GM23338 (cell line): ENCODE data around the gene LRRC8E. TPM values are rescaled to one million over a fixed set of nuclear protein-coding genes. Genes with fewer than 3 reads are reported as not detected.

ENCODE experiments used
- ATAC-seq: fragments of 200-7000 bp; cut with Tn5 transposase; 3 replicates; pipeline ENCODE4 v1.9.1; 2020
- DNase-seq: peaks from one replicate; pipeline ENCODE4 v3.0.0-alpha.2; 2015; ENCODE audit warnings: low spot score
- H2AFZ ChIP-seq: fragments of 200-600 bp; sonication (generic); 2 replicates; pipeline ENCODE4 v1.8.0; 2016; ENCODE audit warnings: antibody characterized with exemption, mild to moderate bottlenecking, moderate library complexity
- H3F3A ChIP-seq: fragments of 200-600 bp; sonication (generic); replicated peaks from 2 replicates; pipeline ENCODE4 v1.8.0; 2017; ENCODE audit warnings: antibody characterized with exemption, mixed run types, low read depth
- H3K27ac ChIP-seq: fragments of 200-600 bp; sonication (generic); 2 replicates; pipeline ENCODE4 v1.6.1; 2016; ENCODE audit warnings: low read depth
- H3K27me3 ChIP-seq: fragments of 200-600 bp; sonication (generic); 2 replicates; pipeline ENCODE4 v1.8.0; 2016; ENCODE audit warnings: mild to moderate bottlenecking, mixed run types, moderate library complexity; ENCODE audit not compliant: insufficient read depth
- H3K36me3 ChIP-seq: fragments of 200-600 bp; sonication (generic); 2 replicates; pipeline ENCODE4 v1.8.0; 2016; ENCODE audit warnings: mild to moderate bottlenecking; ENCODE audit not compliant: insufficient read depth
- H3K4me1 ChIP-seq: fragments of 200-600 bp; sonication (generic); 2 replicates; pipeline ENCODE4 v1.8.0; 2016; ENCODE audit warnings: mild to moderate bottlenecking, moderate library complexity; ENCODE audit not compliant: insufficient read depth
- H3K4me2 ChIP-seq: fragments of 200-600 bp; sonication (generic); 2 replicates; pipeline ENCODE4 v1.7.1; 2017; ENCODE audit warnings: mixed run types
- H3K4me3 ChIP-seq: fragments of 200-600 bp; sonication (generic); 2 replicates; pipeline ENCODE4 v1.6.1; 2016; ENCODE audit warnings: mixed run types
- H3K79me2 ChIP-seq: fragments of 200-600 bp; sonication (generic); replicated peaks from 2 replicates; pipeline ENCODE4 v1.8.0; 2017; ENCODE audit warnings: mild to moderate bottlenecking; ENCODE audit not compliant: insufficient read depth
- H3K9me2 ChIP-seq: fragments of 200-600 bp; sonication (generic); 2 replicates; pipeline ENCODE4 v1.8.0; 2017; ENCODE audit not compliant: insufficient read depth
- H4K20me1 ChIP-seq: fragments of 200-600 bp; sonication (generic); replicated peaks from 2 replicates; pipeline ENCODE4 v1.8.0; 2017; ENCODE audit warnings: mild to moderate bottlenecking; ENCODE audit not compliant: insufficient read depth
- H3K27ac Mint-ChIP-seq: 2 replicates; pipeline ENCODE4 v1.8.0; 2020; ENCODE audit warnings: inconsistent platforms, mild to moderate bottlenecking, moderate library complexity, mixed read lengths
- H3K27me3 Mint-ChIP-seq: 3 replicates; pipeline ENCODE4 v1.8.0; 2022; ENCODE audit warnings: low read depth, mild to moderate bottlenecking, moderate library complexity, mixed read lengths, inconsistent platforms; ENCODE audit not compliant: insufficient read depth, poor library complexity
- H3K36me3 Mint-ChIP-seq: 3 replicates; pipeline ENCODE4 v1.8.0; 2021; ENCODE audit warnings: low read depth, mild to moderate bottlenecking, inconsistent platforms, moderate library complexity, mixed read lengths
- H3K4me1 Mint-ChIP-seq: 3 replicates; pipeline ENCODE4 v1.8.0; 2020; ENCODE audit warnings: mild to moderate bottlenecking, inconsistent platforms, mixed read lengths
- H3K4me3 Mint-ChIP-seq: 3 replicates; pipeline ENCODE4 v1.8.0; 2021; ENCODE audit warnings: moderate library complexity, mild to moderate bottlenecking, inconsistent platforms, mixed read lengths
- H3K9me3 Mint-ChIP-seq: 3 replicates; pipeline ENCODE4 v1.8.0; 2020; ENCODE audit warnings: moderate library complexity, mild to moderate bottlenecking, inconsistent platforms, mixed read lengths
- CREB1 ChIP-seq: fragments of 250-450 bp; sonication (Bioruptor Pico); IDR thresholded peaks from 2 replicates; pipeline ENCODE4 v1.5.0; 2020; ENCODE audit warnings: low read depth, mild to moderate bottlenecking, moderate library complexity
- CTCF ChIP-seq, 2 experiments: fragments of 200-600 bp in 1 of 2; sonication (generic) in 1 of 2; conservative IDR thresholded peaks; 2 replicates each; pipeline versions ENCODE4 v1.5.1 to v1.6.1; 2016 to 2017; ENCODE audit warnings: antibody characterized with exemption in 2 of 2, low read depth in 2 of 2, mild to moderate bottlenecking in 2 of 2, moderate library complexity in 1 of 2
- EZH2 ChIP-seq: fragments of 200-600 bp; sonication (generic); IDR thresholded peaks from one replicate; pipeline ENCODE4 v1.8.0; 2017; ENCODE audit warnings: antibody characterized with exemption, mild to moderate bottlenecking, low read depth; ENCODE audit not compliant: unreplicated experiment
- EZH2phosphoT487 ChIP-seq: fragments of 200-600 bp; sonication (generic); IDR thresholded peaks from one replicate; pipeline ENCODE4 v1.8.1; 2018; ENCODE audit warnings: antibody characterized with exemption; ENCODE audit not compliant: unreplicated experiment
- JUNB ChIP-seq: IDR thresholded peaks from one replicate; pipeline ENCODE4 v1.6.1; 2016; ENCODE audit warnings: antibody characterized with exemption; ENCODE audit not compliant: unreplicated experiment
- NANOG ChIP-seq: IDR thresholded peaks from 2 replicates; pipeline ENCODE4 v1.6.1; 2016; ENCODE audit warnings: antibody characterized with exemption, borderline replicate concordance
- ZNF114 ChIP-seq: fragments of 250-450 bp; sonication (Bioruptor Pico); IDR thresholded peaks from 2 replicates; pipeline ENCODE4 v1.5.0; 2020; ENCODE audit warnings: mild to moderate bottlenecking, moderate library complexity
- polyA plus RNA-seq: library from polyadenylated mRNA; unstranded; fragments of >200 nt; fragmentation: Nextera tagmentation; extraction: Ambion mirVana; gene quantifications from 2 replicates; pipeline ENCODE4 v1.2.1, GENCODE V29; 2016
- total RNA-seq: library from RNA; depleted of rRNA; stranded (reverse); fragments of >200 nt; shearing (Covaris generic); gene quantifications from 2 replicates; pipeline ENCODE4 v1.2.3, GENCODE V29; 2014

LRRC8E gene
- total and polyA plus RNA-seq, 2 experiments from 2014 or later, result 0.29 to 4.8 TPM

- Mint-ChIP-seq H3K27me3 (peaks cover 11% of the 10 kb centered on the region), H3K4me3 (no peak overlapping the region), H3K36me3 (no peaks in the 10 kb centered on the region), H3K9me3 (no peaks in the 10 kb centered on the region), H3K4me1 (no peaks in the 10 kb centered on the region), H3K27ac (no peak overlapping the region)
- Histone ChIP-seq H3K4me3 (no peak overlapping the region), H3K36me3 (no peaks in the 10 kb centered on the region), H3F3A (no peaks in the 10 kb centered on the region), H3K79me2 (no peaks in the 10 kb centered on the region), H4K20me1 (no peaks in the 10 kb centered on the region; the same call in 1 of the 2 replicates), H3K4me1 (no peaks in the 10 kb centered on the region; the same call in 1 of the 2 replicates), H3K27ac (no peak overlapping the region), H3K9me2 (no peaks in the 10 kb centered on the region), H3K4me2 (no peak overlapping the region), H2AFZ (no peak overlapping the region), H3K27me3 (peaks cover 6% of the 10 kb centered on the region)
- ATAC-seq (no peak), DNase-seq (no peak)
- TF ChIP-seq CTCF (conservative IDR thresholded peaks at IDR 0.05; ENCODE audit: low read depth in 2 of 2) (no peak), EZH2phosphoT487 (no peak), NANOG (no peak), EZH2 (no peak), JUNB (no peak), CREB1 (CRISPR knock-in tag) (no peak)
Observed at GRCh38 chr19:7883796-7884570, 4.3 kb upstream of the LRRC8E start.

GRCh38 chr19:7885818-7886217, 2.5 kb upstream of the LRRC8E start:
- no peak overlapping the region for H3K27ac Mint-ChIP-seq
- ATAC-seq, result no peak

More at GRCh38 chr19:7885818-7886217, 2.5 kb upstream of the LRRC8E start:
- DNase-seq, result no peak
- Histone ChIP-seq H3K27ac (no peak overlapping the region), H3K4me1 (no peaks in the 10 kb centered on the region; the same call in 1 of the 2 replicates), H3K36me3 (no peaks in the 10 kb centered on the region), H3F3A (no peaks in the 10 kb centered on the region), H3K27me3 (peaks cover 11% of the 10 kb centered on the region), H3K4me3 (no peak overlapping the region), H3K9me2 (no peaks in the 10 kb centered on the region), H3K79me2 (no peaks in the 10 kb centered on the region), H2AFZ (no peak overlapping the region), H3K4me2 (no peak overlapping the region), H4K20me1 (no peaks in the 10 kb centered on the region)
- Mint-ChIP-seq H3K4me3 (no peak overlapping the region), H3K9me3 (no peaks in the 10 kb centered on the region), H3K36me3 (no peaks in the 10 kb centered on the region), H3K4me1 (no peaks in the 10 kb centered on the region), H3K27me3 (peaks cover 12% of the 10 kb centered on the region)
- TF ChIP-seq NANOG (no peak), ZNF114 (CRISPR knock-in tag) (no peak)
